ENCODE data around the gene MAPKAPK2.

The MAPKAPK2 gene

DNA sequence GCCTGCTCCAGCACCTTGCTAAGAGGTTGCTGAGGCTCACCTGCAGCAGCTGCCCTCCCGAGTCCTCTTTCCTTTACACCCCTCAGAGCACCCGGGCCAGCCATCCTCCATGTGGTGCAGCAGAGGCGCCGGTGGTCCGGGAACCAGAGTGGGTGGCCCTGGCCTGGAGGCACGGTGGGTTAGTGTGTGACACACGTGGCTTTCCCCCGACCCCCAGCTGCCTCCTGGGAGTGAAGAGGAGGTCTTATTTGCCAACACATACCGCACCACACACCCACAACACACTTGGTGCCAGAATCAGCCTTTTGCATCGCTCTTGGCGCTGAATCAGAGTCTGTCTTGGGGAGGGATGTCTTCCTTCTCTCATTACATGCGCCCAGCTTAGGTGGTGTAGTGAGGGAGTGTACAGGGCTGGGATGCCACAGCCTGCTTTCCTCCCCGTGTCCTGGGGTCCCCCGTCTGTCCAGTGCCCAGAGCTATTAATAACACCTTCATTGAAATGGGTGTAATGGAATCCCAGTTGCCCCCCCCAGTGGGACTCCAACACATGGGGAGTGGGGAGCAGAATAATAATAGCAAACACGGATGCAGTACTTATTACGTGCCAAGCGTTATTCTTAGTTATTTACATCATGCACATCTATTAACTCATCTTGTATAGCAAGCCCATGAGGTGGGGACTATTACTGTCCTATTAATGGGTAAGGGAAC lies 38.2 kb downstream of the MAPKAPK2 start:
- no peak for DNase-seq (ENCODE audit: low read depth)

DNA sequence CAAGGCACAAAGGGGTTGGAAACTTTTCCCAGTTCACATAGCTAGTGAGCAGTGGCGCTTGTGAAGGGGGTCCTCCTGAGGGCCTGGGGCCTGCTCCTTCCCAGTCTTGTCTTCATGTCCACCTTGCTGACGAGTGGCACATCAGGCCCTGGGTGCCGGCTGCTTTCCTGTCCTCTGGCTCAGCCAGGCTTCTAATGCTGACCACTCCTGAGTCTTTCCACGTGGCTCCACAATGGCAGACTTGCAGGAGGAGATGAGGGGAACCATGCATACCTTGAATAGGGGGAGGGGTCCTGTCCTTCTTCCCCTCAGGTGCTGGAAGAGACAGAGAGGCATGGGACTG lies 38.7 kb downstream of the MAPKAPK2 start:
- DNase-seq (ENCODE audit: low read depth): no peak

DNA sequence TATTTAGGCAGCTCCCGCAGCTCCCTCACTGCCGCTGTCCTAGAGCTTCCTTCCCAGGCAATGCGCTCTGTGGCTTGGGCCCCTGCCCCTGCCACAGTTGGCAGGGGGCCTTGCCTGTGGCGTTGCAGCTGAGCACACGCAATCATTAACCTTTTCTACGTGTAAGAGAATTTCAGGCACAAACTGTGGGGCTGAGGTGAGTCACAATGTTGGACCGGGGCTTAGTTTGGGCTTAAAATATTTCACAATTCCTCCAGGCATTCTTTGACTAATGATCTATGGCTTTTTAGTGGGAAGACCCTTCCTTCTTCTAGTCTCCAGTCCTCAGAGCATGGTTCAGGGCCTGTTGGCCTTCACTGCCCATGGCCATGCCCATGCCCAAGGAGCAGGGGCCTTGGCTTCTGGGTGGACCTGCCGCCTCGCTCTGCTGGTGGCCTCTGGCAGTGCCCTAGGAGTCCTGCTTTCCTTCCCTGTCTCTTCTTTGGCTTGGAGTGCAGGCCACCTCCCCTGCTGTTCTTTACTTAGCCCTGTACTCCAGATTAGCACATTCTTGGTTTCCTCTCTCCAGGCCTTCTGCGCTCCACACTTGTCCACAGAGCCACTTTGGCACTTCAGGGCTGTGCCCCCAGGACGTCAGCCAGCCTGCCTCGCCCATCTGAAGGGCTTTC lies 39.2 kb downstream of the MAPKAPK2 start:
- peak; percentile 57 for DNase-seq (ENCODE audit: low read depth)

DNA sequence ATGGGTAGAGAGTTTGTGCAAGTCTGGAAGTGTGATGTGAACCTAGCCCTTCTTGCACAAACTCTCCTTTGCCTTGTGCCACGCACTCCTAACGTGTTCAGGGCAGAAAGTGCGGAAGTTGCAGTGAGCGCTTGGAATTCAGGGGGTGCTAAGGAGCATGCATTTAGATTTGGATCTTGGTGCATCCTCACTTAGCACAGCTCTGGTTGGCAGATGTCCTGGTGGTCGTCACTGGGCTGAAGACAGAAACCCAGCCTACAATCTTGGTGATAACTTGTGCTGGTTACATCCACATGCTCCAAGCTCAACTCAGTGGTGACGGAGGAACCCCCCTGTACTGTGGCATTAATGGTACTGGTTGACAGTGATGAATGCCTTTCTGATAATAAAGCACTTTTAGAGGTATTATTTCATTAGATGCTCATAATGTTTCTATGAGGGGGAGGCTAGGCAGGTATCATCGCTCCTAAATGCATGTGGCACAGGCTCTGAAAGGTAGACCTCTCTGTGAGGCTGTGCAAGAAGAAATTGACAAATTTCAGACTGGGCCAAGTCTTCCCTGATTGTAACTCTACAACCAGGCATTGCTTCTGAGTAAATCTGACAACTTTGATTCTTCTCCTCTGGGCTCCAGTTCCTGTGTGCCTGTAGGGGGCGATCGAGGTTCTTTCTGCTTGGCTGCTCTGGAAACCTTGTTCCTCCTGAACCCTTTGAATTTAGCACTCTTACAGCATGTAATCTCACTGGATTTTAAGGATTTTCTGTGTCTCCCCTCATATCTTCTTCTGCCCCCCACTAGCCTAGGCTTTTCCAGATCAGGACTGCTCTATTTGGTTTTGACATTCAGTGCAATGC lies 40.6 kb downstream of the MAPKAPK2 start:
- DNase-seq (ENCODE audit: low read depth): no peak

DNA sequence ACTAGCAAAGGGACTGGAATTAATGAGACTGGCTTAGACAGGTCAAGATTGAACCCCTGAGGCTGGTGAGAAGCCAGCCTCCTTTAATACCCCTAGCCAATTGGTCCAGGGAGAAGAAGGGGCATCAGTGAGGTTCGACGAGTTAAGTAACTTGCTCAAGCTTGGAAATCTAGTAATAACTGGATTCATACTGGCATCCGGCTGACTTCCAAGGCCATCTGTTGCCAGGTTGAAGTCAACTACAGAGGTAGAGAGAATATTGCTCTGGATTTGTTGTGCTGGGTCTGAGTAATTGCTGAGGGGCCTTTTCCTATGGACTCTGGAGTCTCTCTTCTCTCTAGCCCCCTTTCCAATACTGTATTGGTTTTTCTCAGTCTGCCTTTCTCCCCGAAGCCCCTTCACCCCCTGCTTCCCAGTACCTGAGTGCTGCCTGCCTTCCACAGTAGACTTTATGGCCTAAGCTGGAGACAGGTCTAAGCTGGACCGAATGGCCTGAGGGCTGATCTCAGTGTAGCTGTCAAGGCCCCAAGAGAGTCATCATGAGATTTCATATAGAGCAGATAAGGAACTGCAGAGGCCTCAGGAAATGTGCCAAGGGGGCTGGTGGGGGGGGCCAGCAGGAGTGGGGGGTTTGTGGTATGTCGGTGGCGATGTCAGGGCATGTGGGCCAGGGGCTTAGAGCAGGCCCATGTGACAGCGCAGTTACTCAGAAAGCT lies 43.4 kb downstream of the MAPKAPK2 start:
- DNase-seq (ENCODE audit: low read depth): no peak

DNA sequence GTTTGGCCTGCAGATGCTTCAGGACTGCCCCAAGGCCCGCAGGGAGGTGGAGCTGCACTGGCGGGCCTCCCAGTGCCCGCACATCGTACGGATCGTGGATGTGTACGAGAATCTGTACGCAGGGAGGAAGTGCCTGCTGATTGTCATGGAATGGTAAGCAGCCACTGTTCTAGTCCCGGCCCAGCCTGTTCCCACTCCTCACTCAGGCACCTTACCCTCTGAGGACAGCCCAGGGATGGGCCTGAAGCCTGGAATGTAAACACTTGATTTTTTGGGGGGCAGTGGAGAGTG lies 43.9 kb downstream of the MAPKAPK2 start:
- DNase-seq (ENCODE audit: low read depth): no peak

DNA sequence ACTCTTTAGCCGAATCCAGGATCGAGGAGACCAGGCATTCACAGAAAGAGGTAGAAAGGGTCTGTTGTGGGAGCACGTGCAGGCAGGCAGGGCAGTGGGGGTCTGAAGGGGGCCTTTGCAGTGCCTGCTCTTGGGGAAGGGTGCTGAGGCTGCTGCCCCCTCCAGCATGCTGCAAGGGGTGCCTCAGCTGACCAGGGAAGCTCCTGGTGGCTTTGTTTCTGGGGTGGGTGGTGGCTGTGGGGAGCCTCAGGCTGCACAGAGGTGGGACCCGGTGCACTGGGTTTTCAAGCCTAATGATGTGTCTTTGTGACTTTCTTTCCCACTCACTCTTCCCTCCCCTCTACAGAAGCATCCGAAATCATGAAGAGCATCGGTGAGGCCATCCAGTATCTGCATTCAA lies 44.3 kb downstream of the MAPKAPK2 start:
- DNase-seq (ENCODE audit: low read depth): no peak

DNA sequence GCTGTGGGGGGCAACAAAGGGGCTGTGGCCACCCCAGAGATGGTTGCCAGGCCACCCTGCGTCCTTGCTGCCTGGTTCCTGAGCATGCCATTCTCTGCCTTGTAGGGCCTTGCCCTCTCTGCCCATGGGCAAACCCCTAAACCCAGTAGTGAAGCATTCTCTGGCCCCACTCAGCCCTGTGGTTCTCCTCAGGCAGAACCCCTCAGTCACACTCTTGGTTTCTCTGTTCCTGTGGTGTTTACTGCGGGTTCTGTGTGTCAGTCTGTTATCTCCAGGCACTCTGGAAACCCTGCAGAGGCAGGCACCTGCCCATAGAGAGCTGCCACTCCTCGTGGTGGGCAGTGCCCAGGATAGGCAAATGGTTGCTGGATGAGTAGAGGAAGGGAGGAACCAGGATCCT lies 44.8 kb downstream of the MAPKAPK2 start:
- DNase-seq (ENCODE audit: low read depth): no peak

DNA sequence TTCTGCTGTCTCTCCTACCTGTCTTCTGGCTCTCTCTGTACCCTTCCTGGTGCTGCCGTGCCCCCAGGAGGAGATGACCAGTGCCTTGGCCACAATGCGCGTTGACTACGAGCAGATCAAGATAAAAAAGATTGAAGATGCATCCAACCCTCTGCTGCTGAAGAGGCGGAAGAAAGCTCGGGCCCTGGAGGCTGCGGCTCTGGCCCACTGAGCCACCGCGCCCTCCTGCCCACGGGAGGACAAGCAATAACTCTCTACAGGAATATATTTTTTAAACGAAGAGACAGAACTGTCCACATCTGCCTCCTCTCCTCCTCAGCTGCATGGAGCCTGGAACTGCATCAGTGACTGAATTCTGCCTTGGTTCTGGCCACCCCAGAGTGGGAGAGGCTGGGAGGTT lies 47.8 kb downstream of the MAPKAPK2 start:
- DNase-seq (ENCODE audit: low read depth): no peak

DNA sequence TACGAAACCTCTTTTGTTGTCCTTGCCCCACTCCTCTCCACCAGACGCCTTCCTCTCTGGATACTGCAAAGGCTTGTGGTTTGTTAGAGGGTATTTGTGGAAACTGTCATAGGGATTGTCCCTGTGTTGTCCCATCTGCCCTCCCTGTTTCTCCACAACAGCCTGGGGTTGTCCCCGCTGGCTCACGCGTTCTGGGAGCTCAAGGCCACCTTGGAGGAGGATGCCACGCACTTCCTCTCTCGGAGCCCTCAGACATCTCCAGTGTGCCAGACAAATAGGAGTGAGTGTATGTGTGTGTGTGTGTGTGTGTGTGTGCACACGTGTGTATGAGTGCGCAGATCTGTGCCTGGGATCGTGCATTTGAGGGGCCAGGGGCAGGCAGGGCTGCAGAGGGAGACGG lies 48.3 kb downstream of the MAPKAPK2 start:
- no peak for DNase-seq (ENCODE audit: low read depth)

DNA sequence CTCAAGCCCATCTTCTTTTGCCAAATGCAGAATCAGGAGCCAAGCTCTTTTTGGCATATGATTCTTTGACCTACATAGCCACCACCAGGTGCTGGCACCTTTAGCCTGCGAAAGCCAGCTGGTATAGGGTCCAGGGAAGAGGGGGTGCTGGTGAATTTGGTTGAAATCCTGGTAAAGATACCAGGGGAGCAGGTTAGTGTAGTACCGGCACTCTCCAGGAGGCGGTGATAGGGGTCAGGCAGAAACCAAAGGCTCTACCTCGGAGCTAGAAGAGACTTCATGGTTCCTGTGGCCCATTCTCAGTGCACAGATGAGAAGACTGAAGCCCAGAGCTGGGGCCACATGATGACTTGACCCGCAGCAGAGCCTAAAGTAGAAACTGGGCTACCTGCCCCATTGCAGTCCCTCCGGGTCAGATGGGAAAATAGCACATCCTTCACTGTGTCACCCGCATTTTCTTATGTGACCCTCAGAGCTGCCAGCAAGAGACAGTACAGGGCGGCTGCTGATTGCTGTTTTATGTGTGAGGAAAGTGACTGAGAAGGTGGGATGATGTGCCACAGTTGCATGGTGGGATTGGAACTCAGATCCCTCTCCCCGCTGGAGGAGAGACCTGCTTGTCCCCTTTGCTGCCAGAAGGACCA lies 49.9 kb downstream of the MAPKAPK2 start:
- DNase-seq (ENCODE audit: low read depth): no peak

DNA sequence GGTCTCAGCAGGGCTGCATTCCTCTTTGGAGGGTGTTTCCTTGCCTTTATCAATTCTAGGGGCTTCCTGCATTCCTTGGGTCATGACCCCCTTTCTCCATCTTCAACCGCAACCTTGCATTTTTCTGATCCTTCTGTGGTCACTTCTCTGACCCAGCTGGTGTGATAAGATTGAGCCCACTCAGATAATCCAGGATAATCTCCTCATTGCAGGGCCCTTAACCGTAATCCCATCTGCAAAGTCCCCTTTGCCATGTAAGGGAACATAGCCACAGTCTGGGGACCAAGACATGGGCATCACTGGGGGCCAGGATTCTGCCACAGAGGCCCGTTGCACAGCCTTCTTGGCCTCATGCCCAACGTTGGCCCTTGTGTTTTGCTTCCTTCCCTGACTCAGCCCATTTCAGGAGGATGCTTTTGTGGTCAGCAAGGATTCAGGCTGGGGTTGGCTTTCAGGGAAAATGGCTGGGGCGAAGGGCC lies 50.9 kb downstream of the MAPKAPK2 start:
- DNase-seq (ENCODE audit: low read depth): no peak

DNA sequence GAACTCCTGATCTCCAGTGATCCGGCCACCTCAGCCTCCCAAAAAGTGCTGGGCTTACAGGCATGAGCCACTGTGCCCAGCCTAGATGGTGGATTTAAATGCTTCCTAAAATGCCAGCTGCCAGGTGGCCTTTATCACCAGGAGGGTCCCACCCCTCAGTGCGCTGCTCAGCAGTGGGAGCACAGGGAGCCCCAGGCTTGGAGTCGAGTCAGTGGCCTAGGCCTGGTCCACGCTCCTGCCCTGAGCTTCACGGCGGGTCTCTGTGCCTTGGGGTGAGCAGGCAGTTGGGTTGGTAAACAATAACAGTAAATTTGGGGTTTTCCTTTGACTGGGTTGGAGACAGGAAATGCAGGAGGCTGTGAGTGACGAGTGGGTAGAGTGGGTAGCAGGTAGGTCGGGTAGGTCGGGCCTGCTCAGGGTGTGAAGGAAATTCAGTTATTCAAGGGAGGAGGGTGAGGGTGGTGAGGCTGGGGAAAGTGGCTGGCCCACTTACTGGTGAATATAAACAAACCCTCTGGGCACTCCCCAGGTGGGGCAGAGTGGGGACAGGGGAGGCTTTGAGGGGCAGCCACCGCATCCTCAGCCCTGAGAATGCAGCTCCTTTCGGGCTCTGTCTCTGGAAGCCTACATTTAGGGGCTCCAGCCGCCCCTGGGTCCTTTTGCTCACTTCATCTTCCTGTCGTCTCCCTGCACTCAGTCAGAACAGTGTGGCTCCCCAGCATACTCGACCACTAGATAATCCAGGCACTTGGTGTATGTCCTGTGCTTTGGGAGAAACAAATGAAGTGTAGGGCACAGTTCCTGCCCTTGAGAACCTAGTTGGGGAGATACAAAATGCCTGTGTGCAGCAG lies 52.4 kb downstream of the MAPKAPK2 start:
- DNase-seq (ENCODE audit: low read depth): no peak

DNA sequence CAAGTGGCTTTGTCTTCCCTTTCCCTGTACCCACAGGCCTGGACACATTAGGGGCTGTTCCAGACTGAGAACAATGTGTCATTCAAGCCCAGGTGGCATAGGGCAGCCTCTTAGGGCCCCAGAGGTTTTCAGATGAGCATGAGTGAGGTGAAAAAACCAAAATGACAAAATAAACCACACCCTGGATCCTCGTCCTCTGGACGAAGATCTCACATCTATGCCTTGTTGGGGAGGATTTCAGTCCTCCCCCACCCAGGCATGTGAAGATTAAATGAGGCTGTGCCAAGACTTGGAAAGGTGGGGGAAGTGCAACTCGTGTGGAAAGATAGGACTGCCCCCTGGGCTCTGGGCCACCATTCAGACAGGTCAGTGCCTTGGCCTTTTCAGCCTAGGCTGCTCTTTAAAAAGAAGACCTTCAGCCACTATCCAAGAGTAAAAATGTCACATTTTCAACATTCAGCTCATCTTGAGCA lies 53.1 kb downstream of the MAPKAPK2 start:
- no peak for DNase-seq (ENCODE audit: low read depth)

DNA sequence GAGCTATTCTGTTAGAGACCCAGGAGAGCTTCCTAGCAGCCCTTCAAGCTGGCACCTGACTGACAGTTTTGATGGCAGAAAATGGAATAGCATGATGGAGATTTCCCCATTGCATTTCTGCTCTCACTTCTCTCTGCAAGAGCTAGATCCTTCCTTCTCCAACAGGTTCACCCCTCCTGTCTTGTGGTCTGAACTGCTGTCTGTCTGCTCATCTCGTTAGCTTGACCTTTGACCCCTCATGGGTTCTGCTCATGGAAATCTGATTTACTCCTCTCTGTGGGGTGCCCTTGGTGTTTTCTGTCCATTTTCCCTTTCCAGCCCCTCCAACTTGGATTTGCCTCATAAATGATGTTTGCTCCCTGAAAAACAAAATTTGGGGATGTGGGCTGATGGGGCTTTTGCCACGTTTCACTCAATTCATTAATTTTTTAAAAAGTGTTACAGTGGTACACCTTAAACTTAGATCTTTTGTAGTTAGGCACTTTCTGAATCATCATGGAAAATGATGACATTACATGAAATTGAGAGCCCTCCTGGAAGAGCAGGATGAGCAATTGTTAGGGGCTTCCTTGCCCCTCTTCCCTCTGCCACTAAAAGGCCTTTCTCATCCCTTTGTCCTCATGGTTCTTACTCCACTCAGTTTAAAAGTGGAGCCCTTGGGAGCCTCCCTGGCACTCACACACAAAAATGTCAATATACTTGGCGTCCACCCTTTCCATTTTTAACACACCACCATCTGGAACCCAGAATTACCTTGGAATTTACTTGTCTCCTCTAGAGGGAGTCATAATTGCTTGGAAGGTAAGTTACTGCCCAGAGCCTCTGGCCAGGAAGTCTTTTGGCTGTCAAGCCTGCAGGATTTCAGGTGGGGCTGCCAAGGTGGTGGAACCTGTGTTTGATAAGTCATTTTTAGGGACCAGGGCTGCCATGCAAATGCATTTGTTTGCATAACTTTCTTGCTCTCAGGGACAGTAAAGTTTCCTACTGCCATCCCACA lies 54.0 kb downstream of the MAPKAPK2 start:
- DNase-seq (ENCODE audit: low read depth): no peak

DNA sequence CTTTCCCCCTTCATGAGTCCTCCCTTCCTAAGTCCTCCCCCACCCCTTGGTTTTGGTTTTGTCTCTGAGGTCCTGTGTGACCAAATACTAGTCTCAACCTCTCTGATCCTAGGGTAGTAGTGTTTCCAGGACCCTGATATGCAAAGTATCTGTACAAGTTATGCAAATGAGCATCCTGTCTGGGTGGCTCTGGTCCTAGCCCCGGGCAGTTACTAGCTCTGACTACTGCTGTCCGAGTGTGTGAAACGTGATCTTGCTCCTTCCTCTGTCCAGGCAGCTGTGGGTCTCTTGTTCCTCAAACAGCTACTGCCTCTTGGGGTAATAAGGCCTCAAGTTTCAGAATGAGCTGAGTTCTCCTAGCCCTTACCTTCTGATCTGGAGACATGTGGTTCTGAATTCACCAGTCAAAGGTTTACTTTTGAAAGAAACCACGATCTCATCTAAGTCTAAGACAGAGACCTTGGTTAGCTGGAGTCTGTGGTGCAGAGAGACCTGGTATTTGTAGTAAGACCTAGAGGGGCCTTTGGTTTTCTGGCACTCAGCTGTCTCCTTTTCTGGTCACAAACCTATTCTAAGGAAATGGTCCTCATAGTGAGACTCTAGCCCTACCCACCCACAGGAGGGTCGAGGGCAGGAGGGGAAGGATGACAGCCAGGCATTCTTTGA lies 54.8 kb downstream of the MAPKAPK2 start:
- no peak for DNase-seq (ENCODE audit: low read depth)

DNA sequence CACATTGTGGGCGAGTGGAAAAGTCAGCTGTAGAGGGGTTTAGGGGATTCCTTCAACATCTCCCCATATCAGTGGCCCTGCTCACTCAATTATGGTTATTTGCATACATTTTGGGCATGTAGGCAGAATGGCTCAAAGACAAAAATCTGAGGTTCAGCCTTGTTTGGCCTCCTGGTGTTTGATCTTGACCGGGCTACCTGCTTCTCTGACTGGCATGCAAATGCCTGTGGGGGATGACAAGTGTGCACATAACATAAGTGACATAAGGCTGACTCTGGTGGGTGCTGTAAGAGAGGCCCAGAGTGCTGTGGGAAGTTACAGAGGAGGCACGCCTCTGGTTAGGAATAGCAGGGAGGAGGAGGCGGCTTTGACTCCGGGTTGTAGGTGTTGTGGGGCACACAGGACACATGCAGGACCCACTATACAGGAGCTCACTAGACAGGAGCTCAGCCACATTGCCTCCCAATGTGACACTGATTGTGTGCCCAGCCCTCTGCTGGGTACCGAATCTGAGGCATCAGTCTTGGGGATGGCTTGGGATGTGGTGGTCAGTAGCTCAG lies 56.5 kb downstream of the MAPKAPK2 start:
- DNase-seq (ENCODE audit: low read depth): no peak

DNA sequence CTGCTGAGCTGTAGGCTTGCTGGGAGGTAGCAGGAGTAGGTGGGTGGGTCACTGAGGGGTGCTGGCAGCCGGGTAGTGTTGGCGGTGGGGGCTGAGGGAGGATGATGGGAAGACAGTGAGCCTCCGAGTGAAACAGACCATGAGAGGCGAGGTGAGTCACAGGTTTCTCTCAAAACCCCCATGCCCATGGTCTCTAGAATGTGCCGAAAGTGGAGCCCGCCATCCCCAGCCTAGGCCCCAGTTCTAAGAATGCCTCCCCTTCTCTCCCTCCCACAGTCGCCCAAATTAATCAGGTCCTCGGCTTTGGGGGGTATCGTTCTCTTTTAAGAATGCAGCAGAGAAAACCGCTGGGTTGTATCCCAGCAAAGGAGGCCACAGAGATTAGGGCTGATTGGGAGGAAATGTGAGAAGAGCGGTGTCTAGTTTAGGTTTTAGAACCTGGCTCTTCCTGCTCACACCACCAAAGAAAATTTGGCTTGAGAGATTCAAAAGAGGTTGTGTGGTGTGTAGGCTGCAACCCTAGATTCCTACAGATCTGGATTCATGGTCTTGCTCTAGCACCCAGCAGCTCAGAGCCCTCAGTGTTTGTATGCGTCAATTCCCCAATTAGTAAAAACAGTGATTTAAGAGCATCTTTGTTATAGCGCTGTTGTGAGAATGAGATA lies 58.1 kb downstream of the MAPKAPK2 start:
- no peak for DNase-seq (ENCODE audit: low read depth)
